Measurements from ENCODE around the gene POMT2. TPM values are rescaled to one million over a fixed set of nuclear protein-coding genes. Genes with fewer than 3 reads are reported as not detected.
"Not testable (repeated sequence)": the region's sequence is repeated elsewhere in the genome, so short reads cannot be mapped to it uniquely, and the experiment has no call there.

POMT2 gene, protein sequence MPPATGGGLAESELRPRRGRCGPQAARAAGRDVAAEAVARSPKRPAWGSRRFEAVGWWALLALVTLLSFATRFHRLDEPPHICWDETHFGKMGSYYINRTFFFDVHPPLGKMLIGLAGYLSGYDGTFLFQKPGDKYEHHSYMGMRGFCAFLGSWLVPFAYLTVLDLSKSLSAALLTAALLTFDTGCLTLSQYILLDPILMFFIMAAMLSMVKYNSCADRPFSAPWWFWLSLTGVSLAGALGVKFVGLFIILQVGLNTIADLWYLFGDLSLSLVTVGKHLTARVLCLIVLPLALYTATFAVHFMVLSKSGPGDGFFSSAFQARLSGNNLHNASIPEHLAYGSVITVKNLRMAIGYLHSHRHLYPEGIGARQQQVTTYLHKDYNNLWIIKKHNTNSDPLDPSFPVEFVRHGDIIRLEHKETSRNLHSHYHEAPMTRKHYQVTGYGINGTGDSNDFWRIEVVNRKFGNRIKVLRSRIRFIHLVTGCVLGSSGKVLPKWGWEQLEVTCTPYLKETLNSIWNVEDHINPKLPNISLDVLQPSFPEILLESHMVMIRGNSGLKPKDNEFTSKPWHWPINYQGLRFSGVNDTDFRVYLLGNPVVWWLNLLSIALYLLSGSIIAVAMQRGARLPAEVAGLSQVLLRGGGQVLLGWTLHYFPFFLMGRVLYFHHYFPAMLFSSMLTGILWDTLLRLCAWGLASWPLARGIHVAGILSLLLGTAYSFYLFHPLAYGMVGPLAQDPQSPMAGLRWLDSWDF
- 11.5 TPM for total RNA-seq

DNA sequence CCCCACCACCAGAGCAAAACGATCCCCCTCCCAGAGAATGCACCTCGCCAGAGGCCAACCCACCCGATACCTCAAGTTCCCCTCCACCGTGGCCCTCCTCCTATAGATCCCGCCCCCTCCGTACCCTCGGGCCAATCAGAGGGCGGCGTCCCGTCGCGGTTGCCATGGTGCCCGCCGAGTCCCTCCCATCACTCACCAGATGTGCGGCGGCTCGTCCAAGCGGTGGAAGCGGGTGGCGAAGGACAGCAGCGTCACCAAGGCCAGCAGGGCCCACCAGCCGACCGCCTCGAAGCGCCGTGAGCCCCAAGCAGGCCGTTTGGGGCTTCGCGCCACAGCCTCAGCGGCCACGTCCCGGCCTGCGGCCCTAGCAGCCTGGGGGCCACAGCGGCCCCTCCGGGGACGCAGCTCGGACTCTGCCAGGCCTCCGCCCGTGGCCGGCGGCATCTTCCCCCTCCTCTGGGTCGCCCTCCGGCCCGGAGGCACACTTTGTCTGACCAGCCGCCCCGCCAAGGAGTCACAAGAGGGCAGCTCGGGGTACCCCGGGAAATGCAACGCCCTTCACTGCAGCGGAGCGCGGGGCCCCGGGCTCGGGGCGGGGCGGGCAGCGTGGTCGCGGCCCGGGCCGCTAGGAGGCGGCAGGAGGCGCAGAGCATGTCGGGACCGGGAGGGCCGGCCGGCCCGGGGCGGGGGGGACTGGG lies at the start of gene POMT2:
POMT2 (minus strand) TSS at position 646 of the 698 bp plus-strand sequence; CDS start at position 444, 202 bp downstream.
- peak; percentile 93 for DNase-seq

GRCh38 chr14:77369285-77369684 lies 48.6 kb upstream of the POMT2 start:
- no peak for DNase-seq

- DNase-seq, result no peak
Observed at GRCh38 chr14:77364146-77364545, 43.5 kb upstream of the POMT2 start.

GRCh38 chr14:77359626-77360025 lies 38.9 kb upstream of the POMT2 start:
- DNase-seq, result no peak

GRCh38 chr14:77356899-77357298 lies 36.2 kb upstream of the POMT2 start:
- DNase-seq, result no peak

DNA sequence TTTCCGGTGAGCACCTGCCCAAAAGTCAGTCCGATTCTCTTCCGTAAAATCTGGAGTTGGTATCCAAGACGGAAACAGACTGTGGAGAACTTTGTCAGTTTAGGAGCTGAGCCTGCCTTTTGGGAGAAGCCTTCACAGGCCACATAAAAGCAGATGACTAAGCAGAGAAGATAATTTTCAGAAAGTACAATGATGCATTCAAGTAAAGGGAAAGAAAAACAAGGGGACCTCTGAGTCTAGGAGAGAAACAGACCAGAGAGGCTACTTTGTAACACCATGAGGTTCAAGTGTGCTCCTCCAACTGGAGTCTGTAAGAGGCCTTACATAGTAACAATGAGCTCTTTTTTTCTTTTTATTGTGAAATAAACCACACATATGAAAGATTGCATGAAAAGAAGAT lies 35.1 kb upstream of the POMT2 start:
- DNase-seq, result no peak

- DNase-seq, result no peak
Observed at GRCh38 chr14:77353469-77354141, 32.9 kb upstream of the POMT2 start.

GRCh38 chr14:77347751-77348150 lies 27.1 kb upstream of the POMT2 start:
- no peak for DNase-seq

GRCh38 chr14:77346495-77346894 lies 25.8 kb upstream of the POMT2 start:
- DNase-seq, result no peak

- DNase-seq, result no peak
Observed at GRCh38 chr14:77344377-77344996, 23.8 kb upstream of the POMT2 start.

- no peak for DNase-seq
Observed at GRCh38 chr14:77343662-77344061, 23.0 kb upstream of the POMT2 start.

- DNase-seq, result no peak
Observed at GRCh38 chr14:77342726-77343397, 22.2 kb upstream of the POMT2 start.

- no peak for DNase-seq
Observed at GRCh38 chr14:77340389-77340788, 19.7 kb upstream of the POMT2 start.

DNA sequence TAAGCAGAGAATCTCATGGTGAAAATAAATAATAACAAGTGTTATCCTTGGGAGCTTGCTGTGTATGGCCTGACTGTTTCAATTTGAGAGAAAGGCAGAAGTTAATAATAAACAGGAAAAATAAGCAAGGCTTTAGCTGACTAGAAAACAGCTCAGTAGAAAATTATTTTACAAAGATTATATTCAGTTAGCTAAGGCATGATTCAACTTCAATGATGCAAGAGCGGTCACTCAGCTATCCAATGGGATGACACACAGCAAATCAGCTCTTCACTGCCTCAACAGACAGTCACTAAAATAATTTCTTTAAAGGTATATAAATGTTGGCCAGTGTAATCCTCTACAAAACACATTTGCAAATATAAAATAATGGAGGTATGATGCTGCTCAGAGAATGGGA lies 18.7 kb upstream of the POMT2 start:
- DNase-seq, result no peak

DNA sequence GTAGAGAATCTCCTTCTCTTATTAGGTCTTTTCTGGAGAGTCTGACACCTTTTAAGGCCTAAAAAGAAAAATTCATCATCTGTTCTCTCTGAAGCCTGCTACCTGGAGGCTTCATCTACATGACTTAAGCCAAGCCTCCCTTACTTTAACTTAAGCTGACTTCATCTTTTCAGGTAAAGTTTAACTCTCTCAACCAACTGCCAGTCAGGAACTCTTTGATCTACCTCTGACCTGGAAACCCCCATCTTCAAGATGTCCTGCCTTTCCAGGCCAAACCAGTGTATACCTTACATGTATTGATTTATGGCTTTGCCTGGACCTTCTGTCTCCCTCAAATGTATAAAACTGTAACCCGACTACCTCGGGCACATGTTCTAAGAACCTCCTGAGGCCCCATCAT lies 17.6 kb upstream of the POMT2 start:
- DNase-seq, result no peak

GRCh38 chr14:77337880-77338279 lies 17.2 kb upstream of the POMT2 start:
- no peak for DNase-seq

GRCh38 chr14:77337255-77337654 lies 16.6 kb upstream of the POMT2 start:
- DNase-seq, result not testable (repeated sequence)

DNA sequence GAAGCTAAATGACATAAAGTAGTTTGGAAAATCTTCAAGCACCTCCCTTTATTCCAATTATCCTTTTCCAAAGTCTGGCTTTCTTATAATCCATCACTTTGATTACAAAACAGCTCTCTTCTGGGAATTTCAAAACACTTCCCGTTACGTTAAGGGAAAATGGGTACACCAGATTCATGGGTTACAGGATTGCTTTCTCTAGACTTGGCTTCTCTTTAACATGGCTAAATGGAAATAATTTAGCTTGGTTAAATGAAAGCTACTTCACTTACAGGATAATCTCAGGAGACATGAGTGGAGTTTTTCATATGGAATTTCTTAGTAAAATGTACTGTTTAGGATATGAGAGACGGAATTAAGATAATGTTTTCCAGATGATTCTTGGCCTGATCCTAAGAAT lies 14.9 kb upstream of the POMT2 start:
- no peak for DNase-seq

GRCh38 chr14:77329872-77330271 lies 9.2 kb upstream of the POMT2 start:
- DNase-seq, result no peak

DNA sequence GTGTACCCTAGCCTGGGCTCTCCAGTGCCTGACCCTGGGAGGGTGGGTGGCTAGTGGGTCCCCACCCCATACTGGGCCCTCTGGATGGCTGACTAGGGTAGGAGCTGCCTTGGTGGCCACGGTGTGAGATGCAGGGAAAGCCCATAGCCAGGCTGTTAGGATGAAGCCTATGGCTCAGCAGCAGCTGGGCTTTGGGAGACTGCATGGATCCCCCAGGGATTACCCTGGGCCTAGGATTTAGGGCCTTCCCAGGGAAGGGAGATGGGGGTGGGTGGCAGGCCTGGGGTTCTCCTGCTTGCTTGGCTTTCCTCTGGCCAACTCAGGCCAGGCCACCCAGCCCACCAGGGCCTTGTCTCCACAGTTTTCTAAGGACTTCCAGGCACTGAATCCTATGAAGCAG lies 6.4 kb upstream of the POMT2 start:
- no peak for DNase-seq

GRCh38 chr14:77325746-77326094 lies 5.0 kb upstream of the POMT2 start:
- no peak for DNase-seq

Measured in occipital lobe (tissue), 2 donors.